GM12864 (cell line): Measurements from ENCODE around the gene SLC44A4.

ENCODE experiments used
- DNase-seq: peaks from one replicate; pipeline ENCODE4 v3.0.0-alpha.2; 2011; ENCODE audit warnings: low read depth
- H3K4me3 ChIP-seq: 2 replicates; pipeline ENCODE4 v1.5.1; 2011; ENCODE audit warnings: mild to moderate bottlenecking, low read depth, low read length, control low read depth
- CTCF ChIP-seq: IDR thresholded peaks from 2 replicates; pipeline ENCODE4 v1.5.1; 2011; ENCODE audit warnings: low read depth, mild to moderate bottlenecking, moderate library complexity, low read length, control low read depth, inconsistent platforms; ENCODE audit errors: missing control alignments

SLC44A4 gene

GRCh38 chr6:31837369-31838113 lies 41.3 kb downstream of the SLC44A4 start:
- no peak for DNase-seq
- no peak for TF ChIP-seq CTCF
- peak overlapping the region; percentile 96 for H3K4me3 ChIP-seq

- DNase-seq = no peak
- peak overlapping the region; percentile 96 for H3K4me3 ChIP-seq
- no peak for TF ChIP-seq CTCF
Measured at GRCh38 chr6:31836474-31837368, 42.1 kb downstream of the SLC44A4 start.

- no peak for TF ChIP-seq CTCF
- no peak for DNase-seq
- H3K4me3 ChIP-seq = peak overlapping the region; percentile 96
Measured at GRCh38 chr6:31836047-31836473, 42.7 kb downstream of the SLC44A4 start.

GRCh38 chr6:31834367-31835250 lies 44.2 kb downstream of the SLC44A4 start:
- TF ChIP-seq CTCF = no peak
- peak overlapping the region; percentile 96 for H3K4me3 ChIP-seq
- DNase-seq = peak; percentile 67

- no peak for DNase-seq
- TF ChIP-seq CTCF = no peak
- peak overlapping the region; percentile 60; the same call in 1 of the 2 replicates for H3K4me3 ChIP-seq
Measured at GRCh38 chr6:31831350-31832215, 47.2 kb downstream of the SLC44A4 start.
